Astrocyte (in vitro differentiated cells and primary cell): ENCODE measurements around the gene SH2D2A.

Experiments
- CTCF ChIP-seq: IDR thresholded peaks from 2 replicates; pipeline ENCODE4 v1.5.1; 2011; ENCODE audit warnings: low read depth, mild to moderate bottlenecking, inconsistent platforms, low read length, moderate library complexity; ENCODE audit not compliant: insufficient read depth
- EZH2 ChIP-seq: IDR thresholded peaks from 2 replicates; pipeline ENCODE4 v1.6.1; 2012; ENCODE audit warnings: mild to moderate bottlenecking, low read length, inconsistent platforms; ENCODE audit not compliant: insufficient read depth

GRCh38 chr1:156852418-156852874 is 35.8 kb upstream of the SH2D2A start:
- no peak for TF ChIP-seq CTCF
- no peak for TF ChIP-seq EZH2
